Astrocyte of the spinal cord (primary cell): ENCODE results near the gene EHD1.

Experiments used
- DNase-seq: peaks from one replicate; pipeline ENCODE4 v3.0.0; 2011; ENCODE audit warnings: low read depth, low spot score
- H3K4me3 ChIP-seq: 2 replicates; pipeline ENCODE4 v1.5.1; 2011; ENCODE audit warnings: low read depth, mild to moderate bottlenecking, low read length, moderate library complexity
- CTCF ChIP-seq: IDR thresholded peaks from 2 replicates; pipeline ENCODE4 v1.5.1; 2012; ENCODE audit warnings: low read depth, mild to moderate bottlenecking, low read length, inconsistent platforms
- in situ Hi-C: cut with HindIII; loops from 2 replicates; pipeline ENCODE4 v1.10.0; 2017; ENCODE audit warnings: low sequenced_read_pairs

The EHD1 gene

GRCh38 chr11:64905516-64906313 lies 27.3 kb upstream of the EHD1 start:
- no peak for TF ChIP-seq CTCF
- H3K4me3 ChIP-seq, result no peak overlapping the region
- in situ Hi-C loops, result no loop called here
- no peak for DNase-seq

DNA sequence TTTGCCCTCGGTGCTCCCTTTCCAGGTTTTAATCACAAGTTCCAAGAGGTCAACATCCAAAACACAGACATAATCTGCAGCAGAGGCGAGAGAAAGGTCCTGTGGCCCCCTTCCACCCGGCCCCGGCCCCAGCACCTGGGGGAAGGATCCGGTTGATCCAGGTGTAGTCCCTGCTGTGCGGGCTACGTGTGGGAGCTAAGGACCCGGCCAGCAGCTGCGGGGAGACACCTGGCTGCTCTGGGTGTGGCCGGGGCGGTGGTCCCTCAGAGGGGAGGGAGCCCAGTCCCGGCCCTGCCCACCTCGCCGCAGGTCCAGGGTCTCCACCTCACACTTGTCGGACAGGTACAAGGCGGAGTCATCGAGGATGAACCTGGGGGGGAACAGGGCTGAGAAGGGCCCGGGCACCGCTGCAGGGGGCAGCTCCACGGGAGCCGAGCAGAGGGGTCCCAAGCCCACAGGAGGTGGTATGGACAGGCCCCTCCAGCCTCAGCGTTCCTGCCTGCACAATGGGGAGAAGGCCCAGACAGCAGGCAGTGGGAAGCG lies 24.9 kb upstream of the EHD1 start:
- H3K4me3 ChIP-seq, result no peak overlapping the region
- TF ChIP-seq CTCF, result no peak
- no peak for DNase-seq
- in situ Hi-C loops, result no loop called here

GRCh38 chr11:64902102-64902900 lies 23.9 kb upstream of the EHD1 start:
- no peak for TF ChIP-seq CTCF
- DNase-seq, result no peak
- in situ Hi-C loops, result no loop called here
- no peak overlapping the region for H3K4me3 ChIP-seq

- in situ Hi-C loops, result no loop called here
- no peak for TF ChIP-seq CTCF
- no peak for DNase-seq
- H3K4me3 ChIP-seq, result no peak overlapping the region
These were observed 22.4 kb upstream of the EHD1 start for GRCh38 chr11:64900774-64901173.

- TF ChIP-seq CTCF, result no peak
- no peak overlapping the region for H3K4me3 ChIP-seq
- peak; percentile 8 for DNase-seq
- in situ Hi-C loops, result no loop called here
These were observed 21.9 kb upstream of the EHD1 start for GRCh38 chr11:64900263-64900678.

- in situ Hi-C loops, result loop anchor here (10.0 kb wide), 1 partner anchor 54 kb away; the partner anchor contains the start of gene CDC42BPG
- TF ChIP-seq CTCF, result no peak
These were observed 20.1 kb upstream of the EHD1 start for GRCh38 chr11:64898541-64898940.

More at GRCh38 chr11:64898541-64898940, 20.1 kb upstream of the EHD1 start:
- DNase-seq, result no peak
- H3K4me3 ChIP-seq, result no peak overlapping the region
